Measurements from ENCODE around the gene AMMECR1.

The AMMECR1 gene

DNA sequence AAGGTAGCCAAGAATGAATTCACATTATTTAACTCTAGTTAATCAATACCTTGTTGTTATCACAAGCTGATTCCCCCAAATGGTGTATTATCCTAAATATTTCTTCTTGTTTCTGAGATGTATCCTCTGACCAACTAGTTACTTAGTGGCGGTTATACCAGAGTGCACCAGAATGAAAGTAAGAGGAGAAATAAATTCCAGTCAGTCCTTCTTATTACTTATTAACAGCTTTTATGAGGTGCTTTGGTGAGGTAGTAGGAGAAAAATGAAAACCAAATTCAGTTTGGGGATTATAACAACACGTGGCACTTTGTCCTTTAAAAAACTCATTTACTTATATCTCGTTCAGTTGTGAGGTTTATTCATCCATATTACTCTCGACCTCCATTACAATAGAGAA is 101.9 kb downstream of the AMMECR1 start:
- in situ Hi-C loops (cut with MboI; ENCODE audit: low pct_unique_long_range_greater_than_20kb, low sequenced_read_pairs, unreplicated experiment), result no loop called here
- TF ChIP-seq, protein P1, sequence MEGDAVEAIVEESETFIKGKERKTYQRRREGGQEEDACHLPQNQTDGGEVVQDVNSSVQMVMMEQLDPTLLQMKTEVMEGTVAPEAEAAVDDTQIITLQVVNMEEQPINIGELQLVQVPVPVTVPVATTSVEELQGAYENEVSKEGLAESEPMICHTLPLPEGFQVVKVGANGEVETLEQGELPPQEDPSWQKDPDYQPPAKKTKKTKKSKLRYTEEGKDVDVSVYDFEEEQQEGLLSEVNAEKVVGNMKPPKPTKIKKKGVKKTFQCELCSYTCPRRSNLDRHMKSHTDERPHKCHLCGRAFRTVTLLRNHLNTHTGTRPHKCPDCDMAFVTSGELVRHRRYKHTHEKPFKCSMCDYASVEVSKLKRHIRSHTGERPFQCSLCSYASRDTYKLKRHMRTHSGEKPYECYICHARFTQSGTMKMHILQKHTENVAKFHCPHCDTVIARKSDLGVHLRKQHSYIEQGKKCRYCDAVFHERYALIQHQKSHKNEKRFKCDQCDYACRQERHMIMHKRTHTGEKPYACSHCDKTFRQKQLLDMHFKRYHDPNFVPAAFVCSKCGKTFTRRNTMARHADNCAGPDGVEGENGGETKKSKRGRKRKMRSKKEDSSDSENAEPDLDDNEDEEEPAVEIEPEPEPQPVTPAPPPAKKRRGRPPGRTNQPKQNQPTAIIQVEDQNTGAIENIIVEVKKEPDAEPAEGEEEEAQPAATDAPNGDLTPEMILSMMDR (IDR thresholded peaks at IDR 0.05; ENCODE audit: extremely low read depth, insufficient read depth, missing control alignments), result no peak
- DNase-seq (ENCODE audit: low spot score), result no peak

DNA sequence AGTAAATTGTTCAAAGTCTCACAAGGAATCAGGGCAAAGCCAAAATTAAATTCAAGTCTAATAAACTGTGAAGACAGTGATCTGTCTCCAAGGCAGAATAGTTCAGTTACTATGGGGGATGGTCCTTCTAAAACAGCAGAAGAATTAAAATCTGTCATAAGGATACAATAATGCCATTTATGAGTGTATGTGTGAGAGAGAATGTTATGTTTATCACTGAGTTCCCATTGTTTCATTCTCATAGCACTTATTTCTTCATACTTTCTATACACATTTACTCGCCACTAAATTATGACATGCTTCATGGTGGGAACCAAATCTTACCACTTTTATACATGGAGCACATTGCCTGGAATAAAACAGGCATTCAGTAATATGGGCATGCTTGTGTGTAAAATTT is 102.5 kb downstream of the AMMECR1 start:
- no peak for DNase-seq (ENCODE audit: low spot score)
- in situ Hi-C loops (cut with MboI; ENCODE audit: low pct_unique_long_range_greater_than_20kb, low sequenced_read_pairs, unreplicated experiment), result no loop called here
- TF ChIP-seq, protein P1 (IDR thresholded peaks at IDR 0.05; ENCODE audit: extremely low read depth, insufficient read depth, missing control alignments), result no peak

DNA sequence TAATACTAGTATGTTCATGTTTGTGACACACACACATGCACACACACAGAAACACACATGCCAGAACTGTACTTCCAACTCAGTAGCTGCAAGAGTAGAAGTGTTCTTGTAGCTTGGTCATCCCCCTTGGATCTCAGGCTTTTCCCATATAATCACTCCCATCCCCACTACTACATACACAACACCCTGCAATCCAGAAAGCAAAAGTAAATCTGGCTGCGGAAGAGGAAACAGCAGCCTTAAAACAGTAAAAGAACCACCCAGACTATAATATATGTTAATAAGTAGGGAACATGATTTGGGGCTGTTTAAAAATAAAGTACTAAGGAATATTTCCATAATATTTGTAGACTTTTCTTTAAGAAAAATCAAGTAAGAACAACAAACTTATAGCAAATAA is 103.2 kb downstream of the AMMECR1 start:
- no peak for DNase-seq (ENCODE audit: low spot score)
- TF ChIP-seq, protein P1 (IDR thresholded peaks at IDR 0.05; ENCODE audit: extremely low read depth, insufficient read depth, missing control alignments), result no peak
- in situ Hi-C loops (cut with MboI; ENCODE audit: low pct_unique_long_range_greater_than_20kb, low sequenced_read_pairs, unreplicated experiment), result no loop called here

DNA sequence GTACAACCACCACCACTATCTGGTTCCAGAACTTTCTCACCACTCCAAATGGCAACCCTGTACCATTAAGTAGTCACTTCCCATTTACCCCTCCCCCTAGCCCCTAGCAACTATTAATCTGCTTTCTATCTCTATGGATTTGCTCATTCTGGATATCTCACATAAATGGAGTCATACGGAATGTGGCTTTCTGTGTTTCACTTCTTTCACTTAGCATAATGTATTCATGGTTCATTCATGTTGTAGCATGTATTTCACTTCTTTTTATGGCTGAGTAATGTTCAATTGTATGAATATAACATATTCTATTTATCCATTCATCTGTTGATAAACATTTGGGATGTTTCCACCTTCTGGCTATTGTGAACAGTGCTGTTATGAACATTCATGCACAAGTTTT is 104.7 kb downstream of the AMMECR1 start:
- TF ChIP-seq, protein P1 (IDR thresholded peaks at IDR 0.05; ENCODE audit: extremely low read depth, insufficient read depth, missing control alignments), result no peak
- DNase-seq (ENCODE audit: low spot score), result no peak
- in situ Hi-C loops (cut with MboI; ENCODE audit: low pct_unique_long_range_greater_than_20kb, low sequenced_read_pairs, unreplicated experiment), result no loop called here

DNA sequence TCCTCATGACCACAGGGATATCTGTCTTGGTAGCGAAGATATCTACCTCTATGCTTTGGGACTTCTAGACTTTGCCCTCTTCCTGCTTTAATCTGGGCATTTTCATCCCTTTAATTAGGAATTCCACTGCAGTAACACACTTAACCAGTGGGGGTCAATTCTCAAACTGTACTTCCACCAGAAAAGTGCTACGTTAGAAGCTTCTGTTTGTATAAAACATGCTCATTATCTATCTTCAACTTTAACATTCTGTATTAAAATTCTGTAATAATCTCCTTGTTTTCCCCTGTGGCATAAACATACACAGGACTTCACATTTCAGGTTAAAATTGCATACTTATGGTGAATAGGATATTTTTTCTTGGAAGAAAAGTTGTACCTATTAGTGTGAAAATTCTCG is 105.6 kb downstream of the AMMECR1 start:
- in situ Hi-C loops (cut with MboI; ENCODE audit: low pct_unique_long_range_greater_than_20kb, low sequenced_read_pairs, unreplicated experiment), result no loop called here
- TF ChIP-seq, protein P1 (IDR thresholded peaks at IDR 0.05; ENCODE audit: extremely low read depth, insufficient read depth, missing control alignments), result no peak
- no peak for DNase-seq (ENCODE audit: low spot score)

DNA sequence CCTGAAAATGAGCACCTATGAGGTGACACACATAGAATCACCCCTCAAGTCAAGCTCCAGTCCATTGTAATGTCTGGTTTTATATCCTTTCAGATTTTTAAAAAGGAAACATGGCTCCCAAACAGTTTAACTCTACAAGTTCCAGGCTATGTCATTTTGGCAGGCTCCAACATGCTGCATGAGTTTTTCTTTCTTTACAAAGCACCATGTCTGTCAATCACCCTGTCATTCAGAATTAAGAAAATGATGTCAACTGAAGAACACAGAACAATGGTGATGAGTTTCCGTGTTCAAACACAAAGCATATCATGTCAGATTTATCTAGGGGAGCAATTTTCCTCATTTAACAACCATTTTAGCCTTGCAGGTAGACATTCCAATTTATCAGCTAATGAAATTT is 106.5 kb downstream of the AMMECR1 start:
- TF ChIP-seq, protein P1 (IDR thresholded peaks at IDR 0.05; ENCODE audit: extremely low read depth, insufficient read depth, missing control alignments), result no peak
- in situ Hi-C loops (cut with MboI; ENCODE audit: low pct_unique_long_range_greater_than_20kb, low sequenced_read_pairs, unreplicated experiment), result no loop called here
- no peak for DNase-seq (ENCODE audit: low spot score)

Data from GM13977 (cell line).